HCT116 (cell line): ENCODE measurements around the gene GRIK5. TPM values are rescaled to one million over a fixed set of nuclear protein-coding genes. Genes with fewer than 3 reads are reported as not detected.

Experiments used
- ATAC-seq: fragments of 200-7000 bp; cut with Tn5 transposase; 2 replicates; pipeline ENCODE4 v1.9.1; 2020; ENCODE audit warnings: mild to moderate bottlenecking, moderate library complexity
- BruUV-seq: library from RNA; stranded (reverse); fragments of 400-500 nt; replicated peaks from 2 replicates; lab custom pipeline; 2021; lab: Mats Ljungman, UMichigan
- CTCF ChIA-PET: fragments of 300-600 bp; sonication (Branson Sonifier 250); formaldehyde crosslinking; loops from one replicate; lab custom pipeline; 2021; ENCODE audit warnings: antibody characterized with exemption; lab: Charles Lee
- POLR2A ChIA-PET: fragments of 300-600, 350-600 bp; sonication (Branson Sonifier 250); formaldehyde crosslinking; loops from one replicate; lab custom pipeline; 2021; ENCODE audit warnings: antibody characterized with exemption; lab: Charles Lee
- RAD21 ChIA-PET, 2 experiments: fragments of 300-600 bp; sonication (Branson Sonifier 250); formaldehyde crosslinking; loops; one replicate each; lab custom pipeline; 2023; ENCODE audit warnings: low total read pairs in 2 of 2; ENCODE audit not compliant: uncharacterized antibody in 2 of 2, unreplicated experiment in 2 of 2, low non-redundant PET in 1 of 2; lab: Charles Lee
- DNase-seq: peaks from one replicate; pipeline ENCODE4 v3.0.0-alpha.2; 2010; ENCODE audit warnings: low read depth, low spot score
- H2AFZ ChIP-seq: fragments of 200-600 bp; shearing (Covaris generic), sonication (generic); 2 replicates; pipeline ENCODE4 v1.6.1; 2017; ENCODE audit warnings: low read depth, mixed run types, mixed read lengths, antibody characterized with exemption, low read length; ENCODE audit not compliant: poor library complexity, severe bottlenecking
- H3K27ac ChIP-seq: 2 replicates; pipeline ENCODE4 v1.5.1; 2012; ENCODE audit warnings: low read depth, low read length
- H3K27me3 ChIP-seq: fragments of 200-600 bp; sonication (generic); 2 replicates; pipeline ENCODE4 v1.6.1; 2016; ENCODE audit warnings: mixed run types, low read length, mixed read lengths; ENCODE audit not compliant: insufficient read depth
- H3K36me3 ChIP-seq, 2 experiments: fragments of 200-500 bp in 1 of 2; fragments of 200-600 bp in 1 of 2; sonication (Bioruptor generic) in 1 of 2; sonication (generic) in 1 of 2; 2 replicates each; pipeline versions ENCODE4 v1.5.1 to v1.6.1; 2014 to 2016; ENCODE audit warnings: low read length in 2 of 2, inconsistent platforms in 1 of 2, mixed read lengths in 1 of 2, mixed run types in 1 of 2; ENCODE audit not compliant: insufficient read depth in 2 of 2, control insufficient read depth in 1 of 2
- H3K4me1 ChIP-seq, 2 experiments: fragments of 200-600 bp in 1 of 2; sonication (generic) in 1 of 2; 2 replicates each; pipeline versions ENCODE4 v1.5.1 to v1.6.1; 2012 to 2017; ENCODE audit warnings: low read length in 2 of 2, inconsistent platforms in 1 of 2, mild to moderate bottlenecking in 1 of 2, mixed read lengths in 1 of 2, mixed run types in 1 of 2, moderate library complexity in 1 of 2; ENCODE audit not compliant: insufficient read depth in 2 of 2, control insufficient read depth in 1 of 2
- H3K4me2 ChIP-seq: fragments of 200-600 bp; sonication (generic); 2 replicates; pipeline ENCODE4 v1.6.1; 2017; ENCODE audit warnings: mixed run types, low read length, mixed read lengths
- H3K4me3 ChIP-seq, 2 experiments: fragments of 200-600 bp in 1 of 2; sonication (generic) in 1 of 2; replicated peaks in 1 of 2; 2 replicates each; pipeline ENCODE4 v1.5.1; 2011 to 2016; ENCODE audit warnings: low read length in 2 of 2, control low read depth in 1 of 2, low read depth in 1 of 2, mild to moderate bottlenecking in 1 of 2, mixed read lengths in 1 of 2, mixed run types in 1 of 2
- H3K79me2 ChIP-seq: fragments of 200-600 bp; sonication (generic); 2 replicates; pipeline ENCODE4 v1.6.1; 2017; ENCODE audit warnings: mild to moderate bottlenecking, mixed run types, low read length, moderate library complexity, mixed read lengths; ENCODE audit not compliant: insufficient read depth
- H3K9ac ChIP-seq: fragments of 200-600 bp; sonication (generic); 2 replicates; pipeline ENCODE4 v1.6.1; 2016; ENCODE audit warnings: low read length, mixed read lengths
- H3K9me2 ChIP-seq: fragments of 200-600 bp; sonication (generic), shearing (Covaris generic); 2 replicates; pipeline ENCODE4 v1.6.1; 2017; ENCODE audit warnings: mixed run types, mild to moderate bottlenecking, moderate library complexity; ENCODE audit not compliant: insufficient read depth
- H3K9me3 ChIP-seq, 2 experiments: fragments of 200-500 bp in 1 of 2; fragments of 200-600 bp in 1 of 2; sonication (Bioruptor generic) in 1 of 2; sonication (generic) in 1 of 2; 2 replicates each; pipeline ENCODE4 v1.6.1; 2014 to 2017; ENCODE audit warnings: low read length in 2 of 2, mixed read lengths in 2 of 2, inconsistent platforms in 1 of 2, low read depth in 1 of 2, mild to moderate bottlenecking in 1 of 2, mixed run types in 1 of 2, moderate library complexity in 1 of 2; ENCODE audit not compliant: control insufficient read depth in 1 of 2, insufficient read depth in 1 of 2
- H4K20me1 ChIP-seq: fragments of 200-600 bp; sonication (generic), shearing (Covaris generic); 2 replicates; pipeline ENCODE4 v1.6.1; 2017; ENCODE audit warnings: mixed run types, mild to moderate bottlenecking, moderate library complexity; ENCODE audit not compliant: insufficient read depth
- JUND ChIP-seq: IDR thresholded peaks from 2 replicates; pipeline ENCODE4 v1.6.1; 2012
- POLR2A ChIP-seq: IDR thresholded peaks from 2 replicates; pipeline ENCODE4 v1.7.0; 2011; ENCODE audit warnings: borderline replicate concordance; ENCODE audit not compliant: insufficient read depth, insufficient read length; ENCODE audit errors: extremely low read depth
- POLR2AphosphoS5 ChIP-seq: IDR thresholded peaks from 2 replicates; pipeline ENCODE4 v1.6.1; 2011; ENCODE audit warnings: mild to moderate bottlenecking, low read depth, low read length, moderate library complexity
- SP1 ChIP-seq: IDR thresholded peaks from 2 replicates; pipeline ENCODE4 v1.6.1; 2012; ENCODE audit warnings: low read depth
- SRF ChIP-seq: IDR thresholded peaks from 2 replicates; pipeline ENCODE4 v1.6.1; 2012; ENCODE audit warnings: low read depth
- YY1 ChIP-seq: IDR thresholded peaks from 2 replicates; pipeline ENCODE4 v1.6.1; 2011; ENCODE audit warnings: low read length, low read depth, moderate library complexity, mild to moderate bottlenecking; ENCODE audit not compliant: insufficient replicate concordance; ENCODE audit errors: extremely low read depth
- intact Hi-C: fragments of 100-400 bp; cut with micrococcal nuclease; formaldehyde crosslinking; loops from 2 replicates; pipeline ENCODE4 v1.10.0; 2022
- total RNA-seq: library from RNA; stranded (reverse); gene quantifications from one replicate; pipeline ENCODE4 v1.2.1, GENCODE V29; 2021; ENCODE audit not compliant: unreplicated experiment
- TF ChIP-seq, protein P1 (sequence below): IDR thresholded peaks from 2 replicates; pipeline ENCODE4 v1.6.1; 2012; ENCODE audit warnings: low read depth

GRIK5 gene
- total RNA-seq, 1 experiment from 2014 or later: 1.7 TPM

DNA sequence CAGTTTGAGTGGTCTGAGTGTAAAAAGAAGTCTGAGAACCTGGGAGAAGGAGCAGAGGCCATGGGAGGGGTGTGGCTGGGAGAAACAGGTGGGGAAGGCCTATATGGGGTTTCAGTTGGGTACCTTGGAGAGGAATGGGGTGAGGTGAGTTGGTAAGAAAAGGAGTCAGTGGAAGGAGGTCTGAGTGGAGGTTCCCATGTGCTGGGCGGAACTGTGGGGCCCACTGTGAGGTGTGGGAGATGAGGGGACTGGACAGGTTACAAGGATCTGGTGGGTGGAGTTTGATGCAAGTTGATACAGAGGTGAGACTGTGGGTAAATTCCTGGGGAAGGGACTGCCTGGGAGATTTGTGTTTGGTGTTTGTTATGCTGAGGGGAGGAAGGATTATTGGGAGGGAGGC, 8.1 kb upstream of the GRIK5 start:
- peaks cover 54% of the 10 kb centered on the region for H3K79me2 ChIP-seq
- H2AFZ ChIP-seq: no peak overlapping the region
- no peaks in the 10 kb centered on the region for H3K27me3 ChIP-seq
- ATAC-seq: no peak
- H3K4me2 ChIP-seq: peak overlapping the region; percentile 91
- TF ChIP-seq YY1 (no peak), SRF (no peak), POLR2A (no peak), SP1 (no peak), POLR2AphosphoS5 (no peak), JUND (no peak)
- TF ChIP-seq, protein P1, sequence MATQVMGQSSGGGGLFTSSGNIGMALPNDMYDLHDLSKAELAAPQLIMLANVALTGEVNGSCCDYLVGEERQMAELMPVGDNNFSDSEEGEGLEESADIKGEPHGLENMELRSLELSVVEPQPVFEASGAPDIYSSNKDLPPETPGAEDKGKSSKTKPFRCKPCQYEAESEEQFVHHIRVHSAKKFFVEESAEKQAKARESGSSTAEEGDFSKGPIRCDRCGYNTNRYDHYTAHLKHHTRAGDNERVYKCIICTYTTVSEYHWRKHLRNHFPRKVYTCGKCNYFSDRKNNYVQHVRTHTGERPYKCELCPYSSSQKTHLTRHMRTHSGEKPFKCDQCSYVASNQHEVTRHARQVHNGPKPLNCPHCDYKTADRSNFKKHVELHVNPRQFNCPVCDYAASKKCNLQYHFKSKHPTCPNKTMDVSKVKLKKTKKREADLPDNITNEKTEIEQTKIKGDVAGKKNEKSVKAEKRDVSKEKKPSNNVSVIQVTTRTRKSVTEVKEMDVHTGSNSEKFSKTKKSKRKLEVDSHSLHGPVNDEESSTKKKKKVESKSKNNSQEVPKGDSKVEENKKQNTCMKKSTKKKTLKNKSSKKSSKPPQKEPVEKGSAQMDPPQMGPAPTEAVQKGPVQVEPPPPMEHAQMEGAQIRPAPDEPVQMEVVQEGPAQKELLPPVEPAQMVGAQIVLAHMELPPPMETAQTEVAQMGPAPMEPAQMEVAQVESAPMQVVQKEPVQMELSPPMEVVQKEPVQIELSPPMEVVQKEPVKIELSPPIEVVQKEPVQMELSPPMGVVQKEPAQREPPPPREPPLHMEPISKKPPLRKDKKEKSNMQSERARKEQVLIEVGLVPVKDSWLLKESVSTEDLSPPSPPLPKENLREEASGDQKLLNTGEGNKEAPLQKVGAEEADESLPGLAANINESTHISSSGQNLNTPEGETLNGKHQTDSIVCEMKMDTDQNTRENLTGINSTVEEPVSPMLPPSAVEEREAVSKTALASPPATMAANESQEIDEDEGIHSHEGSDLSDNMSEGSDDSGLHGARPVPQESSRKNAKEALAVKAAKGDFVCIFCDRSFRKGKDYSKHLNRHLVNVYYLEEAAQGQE: no peak
- ChIA-PET CTCF (interaction anchor here (1.1 kb wide), 1 partner anchor 43 kb away, joined by 5 read pairs; no protein-coding TSS in a partner anchor), POLR2A (no interaction called here), RAD21 (no interaction called here)
- DNase-seq: no peak
- no peak overlapping the region for H3K4me3 ChIP-seq
- BruUV-seq: no TSS peak
- H3K9me2 ChIP-seq: no peaks in the 10 kb centered on the region
- peaks cover 19 to 30% of the 10 kb centered on the region in 2 experiments for H3K36me3 ChIP-seq
- H3K27ac ChIP-seq: 0 out of 2 replicates have a peak overlapping the region, but pooled peaks have one; percentile 12
- no peaks in the 10 kb centered on the region; the same call in 1 of the 2 replicates for H4K20me1 ChIP-seq
- no peaks in the 10 kb centered on the region for H3K9me3 ChIP-seq
- no peak overlapping the region for H3K9ac ChIP-seq
- H3K4me1 ChIP-seq: peaks cover 11 to 33% of the 10 kb centered on the region in 2 experiments
- intact Hi-C loops: loop anchor here (10.0 kb wide), 1 partner anchor 447 kb away; the partner anchor contains the start of gene CEACAM1
